HepG2 (cell line): Measurements from ENCODE around the gene DHRS4L2. TPM values are rescaled to one million over a fixed set of nuclear protein-coding genes. Genes with fewer than 3 reads are reported as not detected.
A peak's percentile ranks its signal among the peaks of the same experiment; 100 is the strongest.

Experiments
- ARID5B ChIP-seq: IDR thresholded peaks from 2 replicates; pipeline ENCODE4 v1.4.0; 2020; ENCODE audit warnings: mild to moderate bottlenecking, missing genetic modification reagents
- ATAD3A ChIP-seq: sonication (generic); formaldehyde crosslinking; IDR thresholded peaks from 2 replicates; pipeline ENCODE4 v1.4.0; 2020; ENCODE audit warnings: missing genetic modification reagents
- GMEB1 ChIP-seq: sonication (generic); formaldehyde crosslinking; IDR thresholded peaks from 2 replicates; pipeline ENCODE4 v1.5.1; 2020; ENCODE audit warnings: missing genetic modification reagents, mild to moderate bottlenecking, borderline replicate concordance
- HOXD1 ChIP-seq: sonication (generic); formaldehyde crosslinking; IDR thresholded peaks from 2 replicates; pipeline ENCODE4 v1.5.0; 2020; ENCODE audit warnings: missing genetic modification reagents
- KDM5A ChIP-seq: fragments of 200-600 bp; sonication (generic); IDR thresholded peaks from 2 replicates; pipeline ENCODE4 v1.7.0; 2018; ENCODE audit warnings: antibody characterized with exemption, mild to moderate bottlenecking, low read length, borderline replicate concordance
- MED1 ChIP-seq: sonication (generic); formaldehyde crosslinking; IDR thresholded peaks from 2 replicates; pipeline ENCODE4 v1.4.0; 2020; ENCODE audit warnings: missing genetic modification reagents
- NFKBIZ ChIP-seq: IDR thresholded peaks from 2 replicates; pipeline ENCODE4 v1.6.1; 2018; ENCODE audit warnings: missing genetic modification reagents, missing compliant biosample characterization
- PAXIP1 ChIP-seq: sonication (generic); formaldehyde crosslinking; conservative IDR thresholded peaks from 2 replicates; pipeline ENCODE4 v1.4.0; 2020; ENCODE audit warnings: mild to moderate bottlenecking, missing genetic modification reagents, moderate library complexity
- POGK ChIP-seq: sonication (generic); formaldehyde crosslinking; conservative IDR thresholded peaks from 2 replicates; pipeline ENCODE4 v1.8.0; 2022; ENCODE audit warnings: mild to moderate bottlenecking, moderate library complexity, missing genetic modification reagents
- POLR2AphosphoS2 ChIP-seq: IDR thresholded peaks from 2 replicates; pipeline ENCODE4 v1.6.1; 2011; ENCODE audit warnings: low read depth, low read length, improper control_type of control experiment
- SIN3B ChIP-seq: fragments of 150-350 bp; IDR thresholded peaks from 2 replicates; pipeline ENCODE4 v1.6.1; 2014; ENCODE audit warnings: low read length
- SMAD3 ChIP-seq: sonication (generic); formaldehyde crosslinking; IDR thresholded peaks from 2 replicates; pipeline ENCODE4 v1.4.0; 2020; ENCODE audit warnings: missing genetic modification reagents
- ZKSCAN5 ChIP-seq: sonication (generic); formaldehyde crosslinking; IDR thresholded peaks from 2 replicates; pipeline ENCODE4 v1.5.1; 2020; ENCODE audit warnings: mild to moderate bottlenecking, missing genetic modification reagents
- ZNF362 ChIP-seq: sonication (generic); formaldehyde crosslinking; IDR thresholded peaks from 2 replicates; pipeline ENCODE4 v1.4.0; 2020; ENCODE audit warnings: missing genetic modification reagents, mild to moderate bottlenecking, borderline replicate concordance
- ZNF616 ChIP-seq: sonication (generic); formaldehyde crosslinking; IDR thresholded peaks from 2 replicates; pipeline ENCODE4 v1.5.0; 2020; ENCODE audit warnings: low read depth, mild to moderate bottlenecking, missing genetic modification reagents
- ZNF672 ChIP-seq: sonication (generic); formaldehyde crosslinking; IDR thresholded peaks from 2 replicates; pipeline ENCODE4 v1.8.1; 2022; ENCODE audit warnings: missing genetic modification reagents
- polyA plus RNA-seq, 8 experiments: library from polyadenylated mRNA; depleted of rRNA in 3 of 8; stranded (reverse) in 7 of 8; unstranded in 1 of 8; fragments of >200 nt; fragmentation: Illumina TruSeq in 4 of 8; extraction: Trizol in 4 of 8; gene quantifications; 2 replicates each; pipeline versions ENCODE4 v1.2.1 to v1.2.3, GENCODE V29; 2011 to 2016; ENCODE audit warnings: low read depth in 4 of 8, missing spikeins in 1 of 8, mixed read lengths in 1 of 8; ENCODE audit not compliant: insufficient read depth in 1 of 8
- total RNA-seq, 5 experiments: library from RNA; depleted of rRNA; stranded (reverse); fragments of >200 nt; fragmentation: Illumina TruSeq; extraction: Trizol; gene quantifications; 2 replicates each; pipeline ENCODE4 v1.2.3, GENCODE V29; 2016; ENCODE audit warnings: low read depth in 1 of 5

The DHRS4L2 gene
- total and polyA plus RNA-seq, 2 of the 13 experiments (the other 11 are each of a cell fraction or from before 2014, with no cell fraction given) = 24.7 to 38.2 TPM

- TF ChIP-seq ZNF672 (CRISPR knock-in tag) (no peak), ZNF616 (CRISPR knock-in tag) (peak; percentile 84), SIN3B (no peak; the same call in 1 of the 2 replicates), HOXD1 (CRISPR knock-in tag) (peak; percentile 90), GMEB1 (peak; percentile 22; the same call in 1 of the 2 replicates), MED1 (peak; percentile 31; the same call in 1 of the 2 replicates), ZKSCAN5 (CRISPR knock-in tag) (no peak; the same call in 1 of the 2 replicates), POLR2AphosphoS2 (no peak), ZNF362 (CRISPR knock-in tag) (no peak; the same call in 1 of the 2 replicates), ARID5B (CRISPR knock-in tag) (peak; percentile 78), SMAD3 (CRISPR knock-in tag) (peak; percentile 84; the same call in 1 of the 2 replicates), ATAD3A (CRISPR knock-in tag) (peak; percentile 18), KDM5A (no peak), NFKBIZ (peak; percentile 61; the same call in 1 of the 2 replicates), PAXIP1 (peak; percentile 58), POGK (CRISPR knock-in tag) (peak; percentile 63; the same call in 1 of the 2 replicates)
Measured at GRCh38 chr14:24051789-24052655, 63.3 kb downstream of the DHRS4L2 start, which contains the start of gene CARMIL3 (continued).
